Epithelial cell of proximal tubule (primary cell): Measurements from ENCODE around the gene IL21R. TPM values are rescaled to one million over a fixed set of nuclear protein-coding genes. Genes with fewer than 3 reads are reported as not detected.

Experiments
- DNase-seq: peaks from one replicate; pipeline ENCODE4 v3.0.0-alpha.2; 2011; ENCODE audit warnings: low read depth
- H3K4me3 ChIP-seq: 2 replicates; pipeline ENCODE4 v1.5.1; 2011; ENCODE audit warnings: low read depth, mild to moderate bottlenecking, low read length
- CTCF ChIP-seq: conservative IDR thresholded peaks from 2 replicates; pipeline ENCODE4 v1.5.1; 2012; ENCODE audit warnings: low read depth, mild to moderate bottlenecking, low read length
- total RNA-seq: library from RNA; depleted of rRNA; stranded (reverse); fragments of >200 nt; gene quantifications from 2 replicates; pipeline ENCODE4 v1.2.3, GENCODE V29; 2015

IL21R gene
- total RNA-seq, 1 donor from 2014 or later: not detected

GRCh38 chr16:27437946-27438345, 36.0 kb downstream of the IL21R start:
- no peak overlapping the region for H3K4me3 ChIP-seq
- DNase-seq: no peak
- no peak for TF ChIP-seq CTCF

- no peak overlapping the region for H3K4me3 ChIP-seq
- TF ChIP-seq CTCF: no peak
- no peak for DNase-seq
These were observed 37.5 kb downstream of the IL21R start for GRCh38 chr16:27439271-27440018.

GRCh38 chr16:27441276-27441675, 39.3 kb downstream of the IL21R start:
- no peak for TF ChIP-seq CTCF
- no peak for DNase-seq
- H3K4me3 ChIP-seq: no peak overlapping the region

- H3K4me3 ChIP-seq: no peak overlapping the region
- TF ChIP-seq CTCF: no peak
- no peak for DNase-seq
These were observed 40.0 kb downstream of the IL21R start for GRCh38 chr16:27441998-27442397.

- no peak overlapping the region for H3K4me3 ChIP-seq
- no peak for DNase-seq
- TF ChIP-seq CTCF: no peak
These were observed 42.0 kb downstream of the IL21R start for GRCh38 chr16:27444015-27444414.

- DNase-seq: no peak
- no peak overlapping the region for H3K4me3 ChIP-seq
- no peak for TF ChIP-seq CTCF
These were observed 42.5 kb downstream of the IL21R start for GRCh38 chr16:27444470-27444869.
